Activated CD4-positive, alpha-beta T cell treated with anti-CD3 and anti-CD28 coated beads for 4 hours (primary cell): Measurements from ENCODE around the gene TPP1.

Experiments
- DNase-seq, 2 donors: peaks; one replicate each; pipeline ENCODE4 v3.0.0-alpha.2; 2020

Gene TPP1

GRCh38 chr11:6609502-6610015 lies 9.7 kb downstream of the TPP1 start:
- DNase-seq, result no peak

- no peak for DNase-seq
Observed at GRCh38 chr11:6608726-6609501, 10.3 kb downstream of the TPP1 start.

GRCh38 chr11:6608011-6608410 lies 11.2 kb downstream of the TPP1 start:
- DNase-seq, result no peak

GRCh38 chr11:6607190-6607795 lies 11.9 kb downstream of the TPP1 start:
- DNase-seq, result no peak

- DNase-seq, result peak in 1 of 2 donors; percentile 41
Observed at GRCh38 chr11:6606471-6607189, 12.6 kb downstream of the TPP1 start.

- DNase-seq, result no peak
Observed at GRCh38 chr11:6604790-6605189, 14.4 kb downstream of the TPP1 start.

- peak; percentile 56 to 58 for DNase-seq
Observed at GRCh38 chr11:6604081-6604626, 15.1 kb downstream of the TPP1 start.

- peak; percentile 81 to 82 for DNase-seq
Observed at GRCh38 chr11:6603287-6604080, 15.7 kb downstream of the TPP1 start, which contains the start of the genes ILK and RRP8. Gene ILK, plus strand, starts transcription at chr11:6603774. Its CDS starts 498 bp downstream, at chr11:6604272. Gene RRP8, minus strand, starts transcription at chr11:6603616. Its CDS starts 114 bp downstream, at chr11:6603502.

- no peak for DNase-seq
Observed at GRCh38 chr11:6602096-6602940, 16.9 kb downstream of the TPP1 start.

- no peak for DNase-seq
Observed at GRCh38 chr11:6601041-6601461, 18.2 kb downstream of the TPP1 start.

GRCh38 chr11:6599881-6600390 lies 19.3 kb downstream of the TPP1 start:
- DNase-seq, result no peak

GRCh38 chr11:6599449-6599848 lies 19.8 kb downstream of the TPP1 start:
- DNase-seq, result no peak

GRCh38 chr11:6598555-6598954 lies 20.7 kb downstream of the TPP1 start:
- no peak for DNase-seq

GRCh38 chr11:6596239-6596877 lies 22.9 kb downstream of the TPP1 start:
- no peak for DNase-seq

- no peak for DNase-seq
Observed at GRCh38 chr11:6594142-6594768, 25.0 kb downstream of the TPP1 start.

- no peak for DNase-seq
Observed at GRCh38 chr11:6588018-6588417, 31.2 kb downstream of the TPP1 start.

- DNase-seq, result no peak
Observed at GRCh38 chr11:6587360-6587953, 31.8 kb downstream of the TPP1 start.

GRCh38 chr11:6586434-6587359 lies 32.5 kb downstream of the TPP1 start:
- DNase-seq, result no peak
